Ovary (tissue), 3 donors: ENCODE measurements around the gene KLHL3.
"Not testable (repeated sequence)": the region's sequence is repeated elsewhere in the genome, so short reads cannot be mapped to it uniquely, and the experiment has no call there.

Experiments
- EP300 ChIP-seq: sonication (generic); formaldehyde crosslinking; IDR thresholded peaks from one replicate; pipeline ENCODE4 v1.6.1; 2017; ENCODE audit warnings: antibody characterized with exemption
- POLR2A ChIP-seq: fragments of 450-650 bp; IDR thresholded peaks from one replicate; pipeline ENCODE4 v1.6.1; 2017; ENCODE audit warnings: antibody characterized with exemption, mild to moderate bottlenecking, moderate library complexity
- TF ChIP-seq, protein P1 (sequence below), 3 donors: fragments of 450-650 bp in 2 of 3; fragments of 200-600 bp in 1 of 3; IDR thresholded peaks; one replicate each; pipeline versions ENCODE4 v1.5.1 to v1.8.0; 2016 to 2022; ENCODE audit warnings: antibody characterized with exemption in 3 of 3, mild to moderate bottlenecking in 1 of 3
- donor health status: DM: no; HTN: no; CAD: no.

- TF ChIP-seq, protein P1, sequence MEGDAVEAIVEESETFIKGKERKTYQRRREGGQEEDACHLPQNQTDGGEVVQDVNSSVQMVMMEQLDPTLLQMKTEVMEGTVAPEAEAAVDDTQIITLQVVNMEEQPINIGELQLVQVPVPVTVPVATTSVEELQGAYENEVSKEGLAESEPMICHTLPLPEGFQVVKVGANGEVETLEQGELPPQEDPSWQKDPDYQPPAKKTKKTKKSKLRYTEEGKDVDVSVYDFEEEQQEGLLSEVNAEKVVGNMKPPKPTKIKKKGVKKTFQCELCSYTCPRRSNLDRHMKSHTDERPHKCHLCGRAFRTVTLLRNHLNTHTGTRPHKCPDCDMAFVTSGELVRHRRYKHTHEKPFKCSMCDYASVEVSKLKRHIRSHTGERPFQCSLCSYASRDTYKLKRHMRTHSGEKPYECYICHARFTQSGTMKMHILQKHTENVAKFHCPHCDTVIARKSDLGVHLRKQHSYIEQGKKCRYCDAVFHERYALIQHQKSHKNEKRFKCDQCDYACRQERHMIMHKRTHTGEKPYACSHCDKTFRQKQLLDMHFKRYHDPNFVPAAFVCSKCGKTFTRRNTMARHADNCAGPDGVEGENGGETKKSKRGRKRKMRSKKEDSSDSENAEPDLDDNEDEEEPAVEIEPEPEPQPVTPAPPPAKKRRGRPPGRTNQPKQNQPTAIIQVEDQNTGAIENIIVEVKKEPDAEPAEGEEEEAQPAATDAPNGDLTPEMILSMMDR (IDR thresholded peaks at IDR 0.05), result not testable (repeated sequence)
- not testable (repeated sequence) for TF ChIP-seq EP300, POLR2A
Measured at GRCh38 chr5:137767937-137768336, 32.0 kb upstream of the KLHL3 start.
